Measurements from ENCODE around the gene PRICKLE1.
"Not testable (repeated sequence)": the region's sequence is repeated elsewhere in the genome, so short reads cannot be mapped to it uniquely, and the experiment has no call there.

Gene PRICKLE1

DNA sequence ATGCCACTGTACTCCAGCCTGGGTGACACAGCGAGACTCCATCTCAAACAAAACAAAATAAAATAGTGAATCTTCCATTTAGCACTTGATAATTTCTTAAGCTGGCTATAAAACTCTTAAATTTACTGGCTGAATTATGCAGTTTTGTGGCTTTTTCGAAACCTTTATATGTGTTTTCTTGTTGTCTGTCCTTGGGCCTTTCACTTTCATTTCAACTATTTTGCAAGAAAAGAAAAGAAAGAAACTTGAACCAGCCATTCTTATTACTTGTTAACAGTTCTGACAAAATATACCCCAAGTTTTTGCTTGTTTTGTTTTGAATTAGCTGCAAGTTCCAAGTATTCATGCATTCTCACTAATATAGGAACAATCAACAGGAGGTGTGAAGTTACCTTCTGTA, 42.8 kb downstream of the PRICKLE1 start:
- no peak for DNase-seq

DNA sequence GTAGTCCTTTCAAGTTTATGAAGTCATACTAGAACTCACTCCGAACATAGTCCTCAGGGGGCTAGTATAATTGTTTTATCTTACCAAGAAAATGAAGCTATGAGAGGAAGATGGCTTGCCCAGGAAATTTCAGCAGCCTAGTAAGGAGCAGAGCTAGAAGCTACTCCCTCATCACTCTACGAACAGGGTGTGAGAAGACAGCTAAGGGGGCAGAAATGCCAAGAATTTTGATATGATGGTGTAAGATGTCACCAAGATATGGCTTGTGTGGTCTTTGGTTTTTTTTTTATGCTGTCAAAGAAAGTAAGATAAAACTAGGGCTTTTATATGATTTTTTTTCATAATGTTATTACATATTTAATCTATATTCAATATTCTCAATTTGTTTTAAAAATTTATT, 47.6 kb downstream of the PRICKLE1 start:
- peak; percentile 16 for DNase-seq

DNA sequence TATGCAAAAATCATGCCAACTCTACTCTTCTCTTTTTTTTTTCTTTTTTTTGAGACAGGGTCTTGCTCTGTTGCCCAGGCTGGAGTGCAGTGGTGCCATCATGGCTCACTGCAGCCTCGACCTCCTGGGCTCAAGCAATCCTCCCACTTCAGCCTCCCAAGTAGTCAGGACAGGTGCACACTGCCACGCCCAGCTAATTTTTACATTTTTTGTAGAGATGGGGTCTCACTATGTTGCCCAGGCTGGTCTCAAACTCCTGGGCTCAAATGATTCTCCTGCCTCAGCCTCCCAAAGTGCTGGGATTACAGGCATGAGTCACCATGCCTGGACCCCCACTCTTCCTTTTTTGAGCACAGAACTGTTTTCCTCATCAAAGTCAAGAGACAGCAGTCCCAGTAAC, 48.2 kb downstream of the PRICKLE1 start:
- not testable (repeated sequence) for DNase-seq

DNA sequence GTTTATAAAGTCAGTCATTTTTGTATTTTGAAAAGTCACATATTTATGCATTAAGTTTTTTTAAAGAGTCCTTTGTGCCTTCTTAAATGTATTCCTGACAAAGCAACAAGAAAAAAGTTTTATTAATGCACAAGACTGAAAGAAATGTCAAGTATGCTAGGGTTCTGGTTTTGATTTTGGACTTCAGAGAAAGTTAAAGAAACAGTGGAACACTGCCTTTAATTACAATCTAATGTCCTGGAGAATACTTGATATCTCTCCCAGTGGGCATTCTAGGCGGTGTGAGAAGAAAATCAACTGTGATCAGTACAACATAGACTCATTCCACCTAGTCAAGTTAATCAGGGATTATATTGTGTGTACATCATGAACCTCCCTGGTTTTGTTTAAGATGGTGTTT, 49.9 kb downstream of the PRICKLE1 start:
- no peak for DNase-seq

DNA sequence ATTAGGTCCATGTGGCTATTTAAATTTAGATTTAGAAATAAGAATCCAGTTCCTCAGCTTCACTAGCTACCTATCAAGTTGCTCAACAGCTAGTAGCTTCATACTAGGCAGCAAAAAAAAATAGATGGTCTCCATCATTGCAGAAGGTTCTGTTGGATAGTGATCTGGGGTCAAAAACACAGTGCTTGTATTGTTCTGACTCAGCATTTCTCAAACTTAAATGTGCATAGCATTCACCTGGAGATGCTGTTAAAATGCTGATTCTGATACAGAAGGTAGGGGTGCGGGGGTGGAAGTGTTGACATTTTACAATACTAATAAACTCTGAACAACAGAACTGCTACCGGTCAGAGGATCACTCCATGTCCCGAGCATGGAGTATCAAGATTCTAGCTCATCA, 51.3 kb downstream of the PRICKLE1 start:
- DNase-seq: no peak

DNA sequence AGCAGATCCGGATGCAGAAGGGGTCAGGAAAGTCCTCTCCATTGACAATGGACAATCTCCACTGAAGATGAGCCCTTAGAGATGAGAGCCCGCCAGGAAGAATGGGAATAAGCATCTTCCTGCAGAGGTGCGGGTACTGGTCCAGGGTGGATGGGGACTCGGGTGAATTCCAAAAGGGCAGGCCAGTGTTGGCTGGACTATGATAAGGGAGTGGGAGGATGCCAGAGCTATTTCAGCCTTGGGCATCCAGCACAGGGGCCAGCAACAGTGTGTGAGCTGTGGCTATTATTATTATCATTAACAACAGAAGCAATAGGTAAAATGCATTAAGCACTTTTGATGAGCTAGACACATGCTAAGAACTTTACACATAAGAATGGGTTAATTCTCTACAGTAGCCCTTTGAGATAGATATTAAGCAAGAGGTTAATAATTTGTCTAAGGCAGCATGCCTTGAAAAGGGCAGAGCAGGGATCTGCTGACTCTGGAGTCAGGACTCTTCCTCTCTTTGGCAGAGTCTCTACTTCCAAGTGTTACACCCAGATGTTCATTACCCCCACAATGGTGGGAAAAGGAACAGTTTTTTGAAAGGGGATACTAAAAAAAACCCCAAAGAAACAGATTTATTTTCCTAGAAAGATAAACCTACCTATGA, 55.2 kb downstream of the PRICKLE1 start:
- no peak for DNase-seq

DNA sequence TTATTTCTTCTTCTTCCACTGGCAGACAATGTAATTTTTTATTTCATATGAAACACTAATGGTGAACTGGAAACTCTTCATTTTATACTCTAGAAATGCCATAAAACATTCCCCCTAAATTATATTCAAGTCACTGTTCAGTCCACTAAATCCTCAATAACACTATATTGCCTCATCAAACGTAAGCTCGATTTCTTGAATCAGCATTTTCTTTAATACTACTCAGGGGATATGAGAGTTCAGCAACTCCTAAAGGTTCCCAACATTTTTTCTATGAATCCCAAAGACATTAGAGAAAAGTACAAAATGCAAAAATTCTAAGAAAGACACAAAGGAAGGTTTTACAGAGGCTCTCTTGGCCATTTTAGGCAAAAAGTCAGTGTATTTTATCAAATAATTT, 59.3 kb downstream of the PRICKLE1 start:
- no peak for DNase-seq

DNA sequence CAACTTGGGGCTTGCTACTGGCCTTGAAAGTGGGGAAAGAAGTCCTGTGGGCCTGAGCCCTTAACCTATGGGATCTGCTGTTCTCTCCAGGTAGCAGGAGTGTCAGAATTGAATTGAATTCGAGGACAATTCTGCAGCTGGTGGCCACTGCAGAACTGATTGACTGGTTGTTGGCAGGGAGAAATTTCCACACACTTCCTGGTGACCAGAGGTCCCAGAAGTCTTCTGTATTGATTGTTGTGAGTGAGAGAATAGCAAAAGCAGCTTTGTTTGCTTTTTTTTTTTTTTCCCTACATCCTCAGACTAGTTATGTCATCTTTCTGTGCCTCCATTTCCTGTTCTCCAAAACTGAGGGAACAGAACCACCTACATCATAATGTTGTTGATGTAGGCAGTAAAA, 64.1 kb downstream of the PRICKLE1 start:
- no peak for DNase-seq

DNA sequence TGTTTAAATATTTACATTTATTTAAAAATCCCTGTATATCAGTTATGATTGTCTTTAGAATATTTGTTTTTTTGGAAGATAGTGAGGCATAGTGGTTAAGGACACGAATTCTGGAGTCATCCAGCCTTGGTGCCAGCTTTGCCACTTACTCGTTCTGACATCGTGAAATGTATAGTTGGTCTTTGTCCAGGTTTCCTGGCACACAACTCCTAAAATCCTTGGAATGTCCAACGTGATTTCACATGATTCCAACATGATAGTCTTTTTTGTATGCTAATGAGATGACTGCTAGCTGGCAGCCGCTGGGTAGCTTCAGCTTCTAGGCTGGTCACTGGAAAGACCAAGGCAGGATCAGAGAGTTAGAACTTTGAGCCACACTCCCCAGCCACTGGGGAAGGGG, 64.8 kb downstream of the PRICKLE1 start:
- DNase-seq: no peak

DNA sequence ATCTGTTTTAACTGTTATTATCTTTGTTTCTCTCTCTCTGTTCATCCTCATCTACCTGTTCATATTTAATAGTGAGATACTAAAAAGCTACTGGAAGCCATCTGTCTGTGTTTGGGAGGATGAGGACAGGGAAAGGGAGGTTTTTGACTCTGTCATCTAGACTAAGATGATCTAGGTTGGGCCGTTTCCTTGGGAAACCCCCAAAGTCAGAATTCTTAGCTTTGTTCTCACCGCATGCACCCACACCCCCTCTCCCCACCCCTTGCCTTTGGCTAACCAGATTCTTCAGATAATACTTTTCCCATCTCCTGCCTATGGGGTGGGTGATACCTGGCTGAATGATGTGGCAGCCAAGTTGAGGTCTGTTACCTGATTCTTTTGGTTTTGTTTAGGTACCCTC, 73.0 kb downstream of the PRICKLE1 start:
- DNase-seq: no peak

DNA sequence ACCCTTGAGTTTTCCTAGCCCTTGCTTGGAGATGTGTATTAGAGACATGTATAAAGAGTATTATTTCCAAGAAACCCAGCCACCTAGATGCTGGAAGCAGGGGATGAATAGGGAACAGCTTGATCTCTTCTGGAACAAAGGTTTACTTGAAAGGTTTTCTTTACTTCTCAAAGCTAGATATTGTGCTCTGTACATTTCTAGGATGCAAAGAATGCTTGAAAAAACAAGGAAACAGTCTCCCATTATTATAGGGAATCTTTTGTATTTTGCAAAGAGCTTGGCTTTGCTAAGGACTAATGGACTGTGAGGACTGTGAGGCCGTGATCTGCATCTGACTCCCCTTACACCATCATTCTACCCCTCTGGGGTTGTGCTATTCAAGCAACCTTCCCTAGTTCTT, 77.9 kb downstream of the PRICKLE1 start:
- no peak for DNase-seq

DNA sequence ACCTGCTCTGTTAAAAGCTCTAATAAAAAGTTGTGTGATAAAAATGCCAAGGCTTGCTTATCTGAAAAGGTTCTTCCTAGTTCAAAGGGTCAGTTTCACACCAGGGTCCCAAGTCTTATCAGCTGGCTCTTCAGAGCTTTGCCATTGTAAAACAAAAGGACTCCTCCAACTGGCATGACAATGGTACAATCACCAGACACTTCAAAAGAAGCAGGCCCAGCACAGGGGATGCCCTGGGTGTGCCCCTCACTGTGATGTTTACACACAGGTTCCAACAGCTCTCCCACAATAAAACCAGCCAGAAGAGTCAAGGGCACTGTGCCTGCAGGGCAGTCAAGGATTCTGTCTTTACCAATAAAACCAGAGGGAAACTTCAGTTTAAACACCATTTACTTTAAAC, 78.7 kb downstream of the PRICKLE1 start:
- no peak for DNase-seq

DNA sequence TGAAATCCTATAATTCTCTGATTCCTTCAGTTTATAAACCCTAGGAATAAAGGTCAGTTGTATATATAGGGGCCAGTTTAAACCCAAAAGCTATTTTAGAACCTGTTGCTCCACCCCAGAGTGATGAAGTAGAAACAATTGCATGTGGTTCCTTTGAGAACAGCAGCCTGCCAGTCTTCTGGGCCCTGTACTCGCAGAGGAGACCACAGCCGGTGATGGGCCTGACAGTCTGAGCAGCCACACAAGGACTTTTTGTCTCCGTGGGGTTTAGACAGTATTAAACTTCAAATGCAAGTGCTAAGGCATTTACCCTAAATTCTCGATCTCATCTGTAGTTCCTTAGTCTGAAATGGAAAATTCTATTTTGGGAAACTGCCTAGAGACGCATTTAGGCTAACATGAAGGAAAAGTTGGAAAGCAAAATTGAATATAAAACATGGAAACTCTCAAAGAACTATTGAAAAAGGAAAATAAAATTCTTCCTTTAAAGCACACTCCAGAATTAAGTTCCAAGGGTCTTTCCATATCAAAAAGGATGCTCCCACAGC, 80.6 kb downstream of the PRICKLE1 start:
- no peak for DNase-seq

DNA sequence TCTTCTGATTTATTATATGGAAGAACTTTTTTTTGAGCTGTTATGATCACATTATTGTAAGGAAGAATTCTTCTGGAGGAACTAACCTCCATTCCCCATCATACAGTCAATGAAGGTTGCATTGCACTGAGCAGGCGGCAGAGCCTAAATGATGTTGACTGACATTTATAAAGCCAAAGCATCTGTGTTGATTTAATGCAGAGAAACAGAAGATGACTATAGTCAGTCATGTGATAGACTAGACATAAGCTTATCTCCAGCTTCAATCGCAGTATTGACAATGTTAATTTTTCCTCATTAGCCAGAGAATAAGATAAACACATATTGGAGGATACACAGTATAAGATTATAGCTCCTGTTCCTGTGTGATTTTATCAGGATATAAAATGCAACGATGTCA, 82.0 kb downstream of the PRICKLE1 start:
- no peak for DNase-seq

DNA sequence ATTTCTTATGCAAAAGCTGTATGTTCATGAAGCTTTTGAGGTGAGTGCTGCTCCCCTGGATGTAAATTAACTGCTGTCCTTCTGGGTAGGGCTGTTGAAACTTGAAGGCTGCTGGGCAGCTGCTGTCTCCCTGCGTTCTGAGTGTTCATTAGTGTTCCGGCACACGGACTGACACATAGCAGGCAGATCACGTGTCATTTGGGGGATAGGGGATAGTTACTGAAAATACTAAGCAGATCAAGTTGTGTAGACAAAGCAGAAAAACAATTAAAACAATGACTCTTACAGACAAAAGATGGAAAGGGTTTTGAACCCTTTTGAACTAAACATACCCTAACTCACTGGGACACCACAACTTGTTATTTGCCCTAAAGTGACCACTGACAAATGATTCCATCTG, 82.5 kb downstream of the PRICKLE1 start:
- DNase-seq: no peak

DNA sequence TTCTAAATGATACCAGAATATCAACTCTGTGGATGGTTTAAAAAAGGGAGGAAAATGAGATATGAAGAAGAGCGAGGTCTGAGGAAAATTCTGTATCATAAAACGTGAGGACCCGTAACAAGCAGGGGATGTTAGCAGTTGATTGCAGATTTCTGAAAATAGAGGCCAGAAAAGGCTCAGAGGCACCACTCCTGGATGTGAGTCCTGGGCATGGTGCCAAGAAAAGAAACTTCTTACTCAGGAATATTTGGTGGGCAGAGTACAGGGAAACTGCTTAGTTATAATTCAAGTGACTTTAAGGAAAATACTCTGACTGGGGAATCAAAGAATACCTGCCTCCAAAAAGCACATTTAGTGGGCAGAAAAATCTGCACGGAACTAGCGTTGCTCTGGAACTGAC, 85.5 kb downstream of the PRICKLE1 start:
- peak; percentile 28 for DNase-seq

DNA sequence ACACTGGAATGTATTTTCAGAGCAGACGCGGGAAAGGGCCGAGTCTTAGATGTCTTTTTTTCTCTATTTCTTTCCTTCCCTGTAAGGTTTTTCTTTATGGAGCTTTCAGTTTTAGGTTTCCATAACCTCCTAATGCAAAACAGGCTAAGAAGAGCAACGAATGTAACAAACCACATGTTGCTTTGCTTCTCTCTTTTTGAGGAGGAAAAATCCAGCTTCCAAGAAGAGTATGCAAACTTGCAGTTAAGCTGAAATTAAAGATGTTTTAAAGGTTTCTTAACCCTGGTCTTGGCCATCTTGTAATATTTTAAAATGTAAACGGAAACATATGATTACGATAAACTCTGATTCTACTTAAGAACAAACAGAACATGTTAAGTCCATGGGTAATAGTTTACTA, 86.9 kb downstream of the PRICKLE1 start:
- no peak for DNase-seq

DNA sequence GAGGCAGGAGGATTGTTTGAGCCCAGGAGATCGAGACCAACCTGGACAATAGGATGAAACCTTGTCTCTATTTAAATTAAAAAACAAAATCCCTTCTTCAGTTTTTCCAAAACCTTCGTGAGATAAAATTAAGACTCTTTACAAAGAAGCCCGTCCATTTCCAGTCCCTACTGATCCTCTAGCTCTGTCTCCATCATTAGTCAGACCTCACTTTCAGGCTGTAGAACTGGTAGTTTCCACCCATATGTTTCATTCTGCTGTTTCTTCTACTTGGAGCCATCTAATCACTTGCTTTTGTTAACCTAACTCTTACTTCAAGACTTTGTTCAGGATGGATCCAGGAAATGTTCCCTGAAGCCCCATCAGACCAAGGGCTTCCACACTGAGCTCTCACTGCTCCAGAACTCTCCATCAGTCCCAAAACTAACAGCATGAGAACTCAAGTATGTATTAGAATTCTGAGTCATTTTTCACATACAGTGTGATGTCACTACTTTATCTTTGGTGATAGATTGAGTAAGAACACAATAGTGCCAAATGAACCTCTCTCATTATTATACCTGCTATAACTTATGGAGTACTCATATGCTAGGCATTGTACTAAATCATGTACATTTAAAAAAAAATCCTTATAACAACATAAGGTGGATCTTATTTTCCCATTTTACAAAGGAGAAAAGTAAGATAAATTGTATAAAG, 90.8 kb downstream of the PRICKLE1 start:
- no peak for DNase-seq

DNA sequence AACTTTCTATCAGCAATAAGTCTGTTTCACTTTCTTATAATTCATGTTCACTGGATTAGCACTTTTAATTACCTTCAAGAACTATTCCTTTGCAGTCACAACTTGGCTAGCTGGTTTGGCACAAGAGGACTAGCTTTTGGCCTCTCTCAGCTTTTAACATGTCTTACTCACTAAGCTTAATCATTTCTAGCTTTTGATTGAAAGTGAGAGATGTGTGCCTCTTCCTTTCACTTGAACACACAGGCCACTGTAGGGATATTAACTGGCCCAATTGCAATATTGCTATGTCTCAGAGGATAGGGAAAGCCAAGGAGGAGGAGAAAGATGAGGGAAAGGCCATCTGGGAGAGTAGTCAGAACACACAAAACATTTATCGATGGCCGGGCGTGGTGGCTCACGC, 92.7 kb downstream of the PRICKLE1 start:
- no peak for DNase-seq

DNA sequence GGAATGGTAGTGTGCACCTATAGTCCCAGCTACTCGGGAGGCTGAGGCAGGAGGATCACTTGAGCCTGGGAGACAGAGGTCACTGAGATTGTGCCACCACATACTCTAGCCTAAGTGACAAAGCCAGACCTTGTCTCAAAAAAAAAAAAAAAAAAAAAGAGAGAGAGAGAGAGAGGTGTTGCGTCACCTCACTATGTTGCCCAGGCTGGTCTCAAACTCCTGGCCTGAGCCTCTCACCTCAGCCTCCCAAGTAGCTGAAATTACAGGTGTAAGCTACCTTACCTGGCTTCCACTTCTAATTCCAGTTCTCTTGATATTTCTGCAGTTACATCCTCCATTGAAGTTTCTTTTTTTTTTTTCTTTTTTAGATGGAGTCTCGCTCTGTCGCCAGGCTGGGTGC, 94.3 kb downstream of the PRICKLE1 start:
- no peak for DNase-seq

DNA sequence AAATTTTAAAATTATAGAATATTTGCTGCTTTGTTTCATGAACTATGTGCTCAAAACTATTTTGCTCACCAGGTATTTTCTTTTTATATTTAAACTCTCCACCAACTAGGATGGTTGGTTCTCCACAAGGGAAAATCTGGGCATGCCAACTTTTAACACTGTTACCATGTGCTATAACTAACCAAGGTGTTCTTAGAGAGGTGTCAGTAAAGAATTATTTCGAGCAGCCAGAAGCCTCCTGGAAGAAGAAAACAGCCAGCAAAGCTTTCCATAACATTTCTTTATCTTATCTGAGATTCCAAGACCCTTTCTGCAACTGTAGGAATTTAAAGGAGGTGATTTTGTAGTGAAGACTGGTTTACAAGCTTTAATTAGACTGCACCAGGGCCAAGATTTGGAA, 97.3 kb downstream of the PRICKLE1 start:
- no peak for DNase-seq

DNA sequence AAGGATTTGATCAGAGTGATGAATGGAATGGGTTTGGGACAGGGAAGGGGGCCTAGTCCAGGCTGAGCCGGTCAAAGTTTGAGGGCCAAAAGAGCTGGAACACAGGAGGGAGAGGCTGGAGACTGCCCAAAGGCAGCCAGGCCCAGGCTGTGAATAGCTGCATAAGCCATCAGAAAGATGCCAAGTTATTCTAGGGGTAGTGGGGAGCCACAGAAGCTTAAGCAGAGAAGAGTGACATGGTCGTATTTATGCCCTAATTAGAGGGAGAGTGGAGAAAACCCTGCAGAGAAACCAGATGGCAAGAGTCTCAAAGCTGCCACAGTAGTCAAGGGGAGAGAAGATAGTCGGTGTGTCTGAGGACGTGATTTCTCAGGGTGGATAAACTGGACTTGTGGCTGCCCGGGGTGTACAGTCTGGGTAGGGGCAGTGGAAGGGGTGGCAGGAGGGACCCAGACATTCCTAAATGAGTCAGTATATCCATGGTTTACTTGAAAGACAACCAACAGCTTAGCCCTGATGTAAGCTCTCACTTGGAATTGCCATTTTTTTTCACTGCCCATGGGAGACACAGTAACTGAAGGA, 99.2 kb downstream of the PRICKLE1 start:
- DNase-seq: no peak

DNA sequence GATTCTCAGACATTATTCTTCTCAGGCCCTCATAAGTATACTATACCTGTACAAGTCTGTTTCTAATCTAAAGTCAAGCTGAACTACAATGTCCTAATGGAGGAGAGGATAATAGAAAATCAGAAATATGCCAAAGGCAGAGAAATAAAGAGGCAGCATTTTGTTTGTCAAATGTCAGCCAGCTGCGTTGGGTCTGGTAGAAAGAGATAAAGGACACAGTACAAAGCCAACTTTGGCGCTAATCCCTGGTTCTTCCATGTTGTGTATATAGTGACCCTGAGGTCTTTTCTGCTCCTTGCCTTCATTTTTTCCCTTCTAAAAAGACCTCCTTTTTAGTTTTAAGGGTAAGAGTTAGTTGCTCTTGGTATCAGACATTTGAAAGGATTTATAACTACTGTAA, 103.1 kb downstream of the PRICKLE1 start:
- no peak for DNase-seq

DNA sequence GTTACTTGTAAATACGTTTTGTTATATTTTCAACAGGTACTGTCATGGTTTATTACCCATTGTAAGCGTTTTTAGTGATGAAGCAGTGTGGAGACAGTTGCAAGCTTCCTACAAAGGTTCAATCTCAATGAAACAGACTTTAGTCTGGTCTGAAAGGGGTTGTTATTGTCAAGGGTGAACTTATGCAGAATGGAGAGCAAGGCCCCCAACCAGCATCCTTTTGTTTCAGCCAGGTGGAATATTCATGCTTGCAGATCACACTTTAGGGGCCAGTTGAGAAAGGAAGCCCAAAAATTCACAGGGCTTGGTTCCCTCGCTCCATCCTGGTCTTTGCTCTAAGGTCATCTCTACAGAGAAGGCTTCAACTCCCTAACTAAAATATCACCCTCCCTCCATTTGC, 103.7 kb downstream of the PRICKLE1 start:
- DNase-seq: no peak
